Rectal smooth muscle tissue (tissue), 1 donor: ENCODE measurements around the gene PYGB.
A peak's percentile ranks its signal among the peaks of the same experiment; 100 is the strongest.

Experiments used
- H3K27ac ChIP-seq: one replicate; pipeline ENCODE4 v1.7.0; 2013; ENCODE audit warnings: low read depth, low read length, inconsistent platforms
- H3K27me3 ChIP-seq: one replicate; pipeline ENCODE4 v1.7.0; 2013; ENCODE audit warnings: low read length; ENCODE audit not compliant: control insufficient read depth, insufficient read depth
- H3K36me3 ChIP-seq: one replicate; pipeline ENCODE4 v1.7.0; 2013; ENCODE audit warnings: low read length; ENCODE audit not compliant: control insufficient read depth, insufficient read depth
- H3K4me1 ChIP-seq: one replicate; pipeline ENCODE4 v1.7.0; 2013; ENCODE audit warnings: low read length; ENCODE audit not compliant: control insufficient read depth, insufficient read depth
- H3K4me3 ChIP-seq: one replicate; pipeline ENCODE4 v1.7.0; 2013; ENCODE audit warnings: low read length
- H3K9ac ChIP-seq: one replicate; pipeline ENCODE4 v1.7.0; 2013; ENCODE audit warnings: low read length

The PYGB gene

GRCh38 chr20:25249198-25249931, 1.5 kb downstream of the PYGB start:
- Histone ChIP-seq H3K4me1 (peaks cover 12% of the 10 kb centered on the region), H3K9ac (no peak overlapping the region), H3K27me3 (no peaks in the 10 kb centered on the region), H3K4me3 (peak overlapping the region; percentile 71), H3K27ac (peak overlapping the region; percentile 85), H3K36me3 (no peaks in the 10 kb centered on the region)

DNA sequence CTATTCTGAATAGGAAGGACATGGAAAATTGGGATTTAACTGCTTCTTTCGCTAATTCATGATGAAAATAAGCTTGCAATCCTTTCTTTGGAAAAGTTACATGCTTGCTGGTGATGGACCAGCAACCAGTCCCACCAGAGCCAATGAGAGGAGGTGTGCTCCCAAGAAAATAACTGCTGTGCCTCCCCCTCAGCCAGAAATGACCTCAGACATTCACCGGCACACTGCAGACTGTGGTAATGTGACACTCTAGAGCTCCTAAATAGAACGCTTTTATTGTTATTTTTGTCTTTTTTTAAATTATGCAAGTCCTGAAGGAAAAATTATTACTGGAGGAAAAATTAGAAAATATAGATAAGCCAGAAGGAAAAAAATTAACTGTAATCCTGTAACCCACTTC, 2.6 kb downstream of the PYGB start:
- H3K4me3 ChIP-seq: peak overlapping the region; percentile 71
- H3K27ac ChIP-seq: peak overlapping the region; percentile 85
- H3K36me3 ChIP-seq: no peaks in the 10 kb centered on the region
- peaks cover 16% of the 10 kb centered on the region for H3K4me1 ChIP-seq
- H3K27me3 ChIP-seq: no peaks in the 10 kb centered on the region
- H3K9ac ChIP-seq: no peak overlapping the region

- no peak overlapping the region for H3K9ac ChIP-seq
- H3K27me3 ChIP-seq: no peaks in the 10 kb centered on the region
- no peaks in the 10 kb centered on the region for H3K36me3 ChIP-seq
- peak overlapping the region; percentile 41 for H3K27ac ChIP-seq
- no peak overlapping the region for H3K4me3 ChIP-seq
- H3K4me1 ChIP-seq: peaks cover 18% of the 10 kb centered on the region
Measured at GRCh38 chr20:25251019-25251418, 3.1 kb downstream of the PYGB start.

GRCh38 chr20:25251558-25251957, 3.7 kb downstream of the PYGB start:
- Histone ChIP-seq H3K27me3 (no peaks in the 10 kb centered on the region), H3K9ac (no peak overlapping the region), H3K36me3 (no peaks in the 10 kb centered on the region), H3K27ac (peak overlapping the region; percentile 41), H3K4me3 (no peak overlapping the region), H3K4me1 (peaks cover 24% of the 10 kb centered on the region)

DNA sequence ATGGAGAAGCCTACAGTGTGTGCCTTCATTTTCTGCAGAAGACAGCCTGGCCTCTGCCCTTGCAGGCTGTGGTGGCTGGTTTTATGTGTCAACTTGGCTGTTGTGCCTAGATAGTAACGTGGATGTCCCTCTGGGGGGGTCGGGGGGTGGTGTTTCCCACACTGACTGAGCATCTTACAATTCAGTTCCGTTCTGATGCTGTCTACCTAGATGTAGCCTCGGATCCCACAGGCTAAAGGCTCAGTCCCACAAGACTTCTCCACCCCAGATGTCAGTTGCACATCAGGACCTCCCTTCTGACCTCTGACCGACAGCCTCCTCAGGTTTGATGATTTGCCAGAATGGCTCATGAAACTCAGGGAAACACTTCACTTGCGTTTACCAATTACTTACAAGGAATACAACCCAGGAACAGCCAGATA, 4.4 kb downstream of the PYGB start:
- Histone ChIP-seq H3K9ac (no peak overlapping the region), H3K4me3 (no peak overlapping the region), H3K4me1 (peaks cover 30% of the 10 kb centered on the region), H3K27me3 (no peaks in the 10 kb centered on the region), H3K27ac (no peak overlapping the region), H3K36me3 (no peaks in the 10 kb centered on the region)

- Histone ChIP-seq H3K9ac (no peak overlapping the region), H3K4me1 (peaks cover 32% of the 10 kb centered on the region)
Measured at GRCh38 chr20:25252686-25253421, 5.0 kb downstream of the PYGB start.

DNA sequence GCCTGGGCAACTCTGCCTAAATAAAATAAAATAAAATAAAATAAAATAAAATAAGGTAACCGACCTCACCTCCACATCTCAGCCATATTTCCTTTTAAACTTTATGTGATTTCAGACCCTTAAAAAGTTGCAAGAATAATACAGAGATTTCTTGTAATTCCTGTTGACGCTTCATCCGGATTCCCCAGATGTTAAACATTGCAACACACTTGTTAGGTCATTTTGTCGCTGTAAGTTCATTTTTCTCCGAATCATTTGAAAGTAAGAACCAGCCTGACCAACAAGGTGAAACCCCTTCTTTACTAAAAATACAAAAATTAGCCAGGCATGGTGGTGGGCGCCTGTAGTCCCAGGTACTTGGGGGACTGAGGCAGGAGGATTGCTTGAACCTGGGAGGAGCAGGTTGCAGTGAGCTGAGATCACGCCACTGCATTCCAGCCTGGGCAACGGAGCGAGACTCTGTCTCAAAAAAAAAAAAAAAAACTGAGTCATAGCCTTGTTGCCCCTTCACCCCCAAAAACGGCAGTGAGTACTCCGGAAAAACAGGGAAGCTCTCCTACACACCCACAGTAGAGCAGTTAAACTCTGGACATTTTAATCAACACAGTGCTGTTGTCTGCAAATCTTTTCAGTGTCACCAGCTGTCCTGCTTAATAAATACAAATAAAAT, 5.9 kb downstream of the PYGB start:
- H3K9ac ChIP-seq: no peak overlapping the region
- no peak overlapping the region for H3K27ac ChIP-seq
- peaks cover 36% of the 10 kb centered on the region for H3K4me1 ChIP-seq
- H3K4me3 ChIP-seq: no peak overlapping the region
- H3K27me3 ChIP-seq: no peaks in the 10 kb centered on the region
- H3K36me3 ChIP-seq: no peaks in the 10 kb centered on the region

More at GRCh38 chr20:25252686-25253421, 5.0 kb downstream of the PYGB start:
- no peak overlapping the region for H3K27ac ChIP-seq
- H3K27me3 ChIP-seq: no peaks in the 10 kb centered on the region
- H3K36me3 ChIP-seq: no peaks in the 10 kb centered on the region
- H3K4me3 ChIP-seq: no peak overlapping the region

- H3K4me1 ChIP-seq: peaks cover 36% of the 10 kb centered on the region
- no peaks in the 10 kb centered on the region for H3K36me3 ChIP-seq
- peak overlapping the region; percentile 52 for H3K27ac ChIP-seq
- no peak overlapping the region for H3K9ac ChIP-seq
- no peaks in the 10 kb centered on the region for H3K27me3 ChIP-seq
- H3K4me3 ChIP-seq: no peak overlapping the region
Measured at GRCh38 chr20:25254571-25254970, 6.7 kb downstream of the PYGB start.

- H3K27ac ChIP-seq: peak overlapping the region; percentile 52
Measured at GRCh38 chr20:25254986-25255680, 7.2 kb downstream of the PYGB start.

GRCh38 chr20:25256226-25256859, 8.5 kb downstream of the PYGB start:
- Histone ChIP-seq H3K4me3 (no peak overlapping the region), H3K36me3 (peaks cover 9% of the 10 kb centered on the region), H3K4me1 (peaks cover 32% of the 10 kb centered on the region)

More at GRCh38 chr20:25254986-25255680, 7.2 kb downstream of the PYGB start:
- Histone ChIP-seq H3K4me1 (peaks cover 36% of the 10 kb centered on the region), H3K27me3 (no peaks in the 10 kb centered on the region), H3K4me3 (no peak overlapping the region), H3K9ac (no peak overlapping the region), H3K36me3 (peaks cover 3% of the 10 kb centered on the region)

DNA sequence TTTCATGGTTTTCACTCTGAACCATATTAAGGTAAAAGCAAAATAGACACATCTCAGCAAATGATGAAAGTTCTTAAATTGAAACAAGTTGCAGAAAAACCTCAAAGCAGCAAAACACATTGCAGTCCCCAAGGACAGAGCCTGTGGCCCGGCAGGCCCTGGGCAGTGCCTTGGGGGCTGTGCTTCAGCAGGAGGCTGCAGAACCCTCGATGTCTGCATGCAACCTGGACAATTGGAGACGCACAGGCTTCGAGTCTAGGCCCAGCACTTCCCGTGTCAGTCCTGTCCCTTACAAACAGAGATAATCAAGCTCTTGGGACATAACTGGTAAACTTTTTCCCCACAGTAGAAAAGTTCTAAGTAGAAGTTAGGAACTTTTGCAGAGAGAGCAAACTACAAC, 9.2 kb downstream of the PYGB start:
- H3K36me3 ChIP-seq: peaks cover 9% of the 10 kb centered on the region
- H3K27me3 ChIP-seq: no peaks in the 10 kb centered on the region
- peaks cover 27% of the 10 kb centered on the region for H3K4me1 ChIP-seq
- H3K9ac ChIP-seq: no peak overlapping the region
- H3K27ac ChIP-seq: no peak overlapping the region
- H3K4me3 ChIP-seq: no peak overlapping the region

More at GRCh38 chr20:25256226-25256859, 8.5 kb downstream of the PYGB start:
- Histone ChIP-seq H3K27me3 (no peaks in the 10 kb centered on the region), H3K27ac (no peak overlapping the region), H3K9ac (no peak overlapping the region)
